BE2C (cell line): ENCODE results near the gene ABLIM1.
A peak's percentile ranks its signal among the peaks of the same experiment; 100 is the strongest.

Experiments used
- DNase-seq: peaks from one replicate; pipeline ENCODE4 v3.0.0-alpha.2; 2020
- H3K27me3 ChIP-seq: fragments of 250-450 bp; sonication (Bioruptor Pico); 2 replicates; pipeline ENCODE4 v1.5.1; 2020; ENCODE audit warnings: mild to moderate bottlenecking
- H3K36me3 ChIP-seq: fragments of 250-450 bp; sonication (Bioruptor Pico); 2 replicates; pipeline ENCODE4 v1.5.1; 2020; ENCODE audit warnings: mild to moderate bottlenecking
- H3K4me1 ChIP-seq: fragments of 250-450 bp; sonication (Bioruptor Pico); 2 replicates; pipeline ENCODE4 v1.5.1; 2020
- H3K4me3 ChIP-seq: 2 replicates; pipeline ENCODE4 v1.5.1; 2011; ENCODE audit warnings: low read depth, low read length
- H3K9me3 ChIP-seq: fragments of 250-450 bp; sonication (Bioruptor Pico); 2 replicates; pipeline ENCODE4 v1.5.1; 2020
- TF ChIP-seq, protein P1 (sequence below): IDR thresholded peaks from 2 replicates; pipeline ENCODE4 v1.5.1; 2012; ENCODE audit warnings: mild to moderate bottlenecking, low read depth, low read length

Gene ABLIM1

DNA sequence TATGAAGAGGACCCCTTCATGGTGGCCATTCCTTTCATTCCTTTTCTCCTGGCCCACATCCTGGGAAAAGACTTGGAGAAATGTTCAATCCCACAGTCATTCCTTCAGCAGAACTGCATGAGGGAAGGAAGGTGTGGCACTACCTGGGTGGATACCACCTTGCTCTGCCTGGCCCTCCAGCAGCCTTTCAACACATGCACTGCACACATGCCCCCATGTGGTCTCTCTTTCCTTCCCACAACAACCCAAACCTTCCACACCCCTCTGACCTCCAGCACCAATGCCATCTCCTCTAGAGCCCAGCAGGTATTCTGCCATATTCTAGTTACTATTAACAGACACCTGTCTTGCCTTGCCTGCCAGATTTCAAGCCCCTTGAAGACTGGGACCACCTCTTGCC, 213.3 kb downstream of the ABLIM1 start:
- no peak for DNase-seq
- H3K36me3 ChIP-seq, result peaks cover 21% of the 10 kb centered on the region
- no peak overlapping the region for H3K4me3 ChIP-seq
- H3K27me3 ChIP-seq, result no peaks in the 10 kb centered on the region
- H3K9me3 ChIP-seq, result no peaks in the 10 kb centered on the region
- H3K4me1 ChIP-seq, result no peaks in the 10 kb centered on the region
- TF ChIP-seq, protein P1, sequence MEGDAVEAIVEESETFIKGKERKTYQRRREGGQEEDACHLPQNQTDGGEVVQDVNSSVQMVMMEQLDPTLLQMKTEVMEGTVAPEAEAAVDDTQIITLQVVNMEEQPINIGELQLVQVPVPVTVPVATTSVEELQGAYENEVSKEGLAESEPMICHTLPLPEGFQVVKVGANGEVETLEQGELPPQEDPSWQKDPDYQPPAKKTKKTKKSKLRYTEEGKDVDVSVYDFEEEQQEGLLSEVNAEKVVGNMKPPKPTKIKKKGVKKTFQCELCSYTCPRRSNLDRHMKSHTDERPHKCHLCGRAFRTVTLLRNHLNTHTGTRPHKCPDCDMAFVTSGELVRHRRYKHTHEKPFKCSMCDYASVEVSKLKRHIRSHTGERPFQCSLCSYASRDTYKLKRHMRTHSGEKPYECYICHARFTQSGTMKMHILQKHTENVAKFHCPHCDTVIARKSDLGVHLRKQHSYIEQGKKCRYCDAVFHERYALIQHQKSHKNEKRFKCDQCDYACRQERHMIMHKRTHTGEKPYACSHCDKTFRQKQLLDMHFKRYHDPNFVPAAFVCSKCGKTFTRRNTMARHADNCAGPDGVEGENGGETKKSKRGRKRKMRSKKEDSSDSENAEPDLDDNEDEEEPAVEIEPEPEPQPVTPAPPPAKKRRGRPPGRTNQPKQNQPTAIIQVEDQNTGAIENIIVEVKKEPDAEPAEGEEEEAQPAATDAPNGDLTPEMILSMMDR, result no peak

DNA sequence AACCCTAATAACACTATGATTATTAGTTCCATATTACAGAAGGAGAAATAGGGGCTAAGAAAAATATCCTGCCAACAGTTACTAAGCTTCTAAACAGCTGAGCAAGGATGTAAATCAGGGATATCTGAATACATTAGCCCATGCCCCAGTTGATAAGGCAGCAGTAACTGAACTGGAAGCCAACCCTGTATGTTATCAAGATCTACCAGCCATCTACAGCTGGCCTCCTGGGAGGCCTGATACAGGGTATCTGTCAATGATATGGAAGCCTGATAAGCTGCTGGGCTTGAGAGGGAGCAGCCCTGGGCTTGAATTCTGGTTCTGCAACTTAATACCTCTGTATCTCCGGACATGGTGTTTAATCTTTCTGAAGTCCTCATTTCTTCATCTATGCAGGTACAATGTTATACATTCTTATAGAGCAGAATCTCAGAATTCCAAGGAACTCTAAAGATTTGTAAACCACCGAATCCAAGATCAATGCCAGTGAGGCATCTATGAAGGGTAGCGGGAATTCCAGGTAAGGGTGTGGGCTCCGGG, 215.9 kb downstream of the ABLIM1 start:
- no peaks in the 10 kb centered on the region for H3K9me3 ChIP-seq
- TF ChIP-seq, protein P1, result no peak

DNA sequence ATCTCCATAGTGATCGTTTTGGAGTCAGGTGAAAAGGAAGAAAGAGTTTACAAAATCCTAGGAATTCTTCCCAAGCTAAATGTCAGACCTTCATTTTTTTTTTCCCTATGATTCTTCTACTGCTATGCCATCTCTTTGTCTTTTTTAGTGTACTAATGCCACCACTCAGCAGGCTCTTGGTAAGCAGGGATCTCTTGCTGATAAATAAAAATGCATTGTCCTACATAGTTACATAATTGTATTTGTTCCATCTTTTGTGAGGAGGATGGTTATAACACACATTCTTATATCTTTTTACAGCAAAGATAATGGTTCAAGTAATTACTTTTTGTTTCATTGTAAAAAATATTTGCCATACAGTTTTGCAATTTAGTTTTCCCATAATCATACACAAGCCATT, 217.0 kb downstream of the ABLIM1 start:
- TF ChIP-seq, protein P1, result no peak
- Histone ChIP-seq H3K4me1 (no peaks in the 10 kb centered on the region), H3K9me3 (no peaks in the 10 kb centered on the region), H3K36me3 (peaks cover 40% of the 10 kb centered on the region), H3K27me3 (no peaks in the 10 kb centered on the region), H3K4me3 (no peak overlapping the region)
- DNase-seq, result no peak

More for the DNA sequence above, 215.9 kb downstream of the ABLIM1 start:
- no peaks in the 10 kb centered on the region for H3K4me1 ChIP-seq
- H3K27me3 ChIP-seq, result no peaks in the 10 kb centered on the region
- no peak overlapping the region for H3K4me3 ChIP-seq
- no peak for DNase-seq
- H3K36me3 ChIP-seq, result peaks cover 40% of the 10 kb centered on the region

DNA sequence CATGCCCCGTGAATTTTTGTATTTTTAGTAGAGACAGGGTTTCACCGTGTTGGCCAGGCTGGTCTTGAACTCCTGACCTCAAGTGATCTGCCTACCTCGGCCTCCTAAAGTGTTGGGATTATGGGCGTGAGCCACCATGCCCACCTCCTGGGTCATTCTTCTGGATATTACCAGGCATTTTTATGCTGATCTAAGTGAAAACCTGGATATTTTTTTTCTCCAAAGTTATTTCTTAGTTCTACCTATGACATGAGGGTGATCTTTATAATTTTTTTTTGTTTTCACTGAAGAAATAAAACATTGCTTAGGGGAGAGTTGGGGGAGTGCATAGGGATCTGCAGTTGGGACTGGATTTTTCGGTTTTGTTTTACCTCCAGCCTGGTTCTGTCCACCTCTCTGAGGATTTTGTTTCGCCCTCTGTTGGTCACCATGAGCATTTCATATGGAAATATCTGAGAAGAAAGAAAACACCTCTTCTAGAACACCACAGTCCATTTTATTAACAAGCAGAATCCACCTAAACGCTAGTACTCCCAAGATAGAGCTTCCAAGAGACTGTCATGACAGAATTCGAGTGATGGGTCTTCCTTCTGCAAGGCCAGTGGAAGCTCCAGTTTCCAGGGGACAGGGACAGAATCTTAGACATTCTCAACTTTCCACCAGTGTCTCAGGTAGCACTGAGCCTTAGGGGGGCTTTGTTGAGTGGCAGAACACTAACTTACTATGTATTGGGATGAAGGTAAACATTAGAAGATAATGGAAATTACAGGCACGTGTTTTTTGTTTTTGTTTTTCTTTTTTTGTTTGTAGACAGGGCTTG, 220.4 kb downstream of the ABLIM1 start:
- Histone ChIP-seq H3K9me3 (no peaks in the 10 kb centered on the region), H3K4me1 (no peaks in the 10 kb centered on the region), H3K36me3 (peaks cover 42% of the 10 kb centered on the region), H3K4me3 (no peak overlapping the region), H3K27me3 (no peaks in the 10 kb centered on the region)
- TF ChIP-seq, protein P1, result peak; percentile 42
- no peak for DNase-seq

DNA sequence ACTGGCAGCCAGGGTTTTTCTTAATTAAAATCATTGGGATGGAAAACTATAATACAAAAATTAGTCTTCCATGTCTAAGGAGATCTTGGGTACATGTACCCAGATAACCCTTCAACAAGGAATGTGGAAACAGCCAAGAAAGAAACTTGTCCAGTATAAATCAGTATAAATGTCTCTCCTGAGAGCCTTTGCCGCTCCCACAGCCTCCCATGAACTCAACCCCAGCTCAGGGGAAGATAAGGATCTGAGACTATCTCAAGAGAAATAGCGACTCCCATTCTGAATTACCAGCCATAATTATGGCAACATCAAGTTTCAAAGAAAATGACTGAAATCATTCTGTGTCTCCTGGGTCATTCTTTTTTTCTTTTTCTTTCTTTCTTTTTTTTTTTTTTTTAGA, 221.1 kb downstream of the ABLIM1 start:
- H3K36me3 ChIP-seq, result peaks cover 42% of the 10 kb centered on the region
- H3K9me3 ChIP-seq, result no peaks in the 10 kb centered on the region
- DNase-seq, result no peak
- no peaks in the 10 kb centered on the region for H3K27me3 ChIP-seq
- no peak overlapping the region for H3K4me3 ChIP-seq
- no peaks in the 10 kb centered on the region for H3K4me1 ChIP-seq
- TF ChIP-seq, protein P1, result no peak

DNA sequence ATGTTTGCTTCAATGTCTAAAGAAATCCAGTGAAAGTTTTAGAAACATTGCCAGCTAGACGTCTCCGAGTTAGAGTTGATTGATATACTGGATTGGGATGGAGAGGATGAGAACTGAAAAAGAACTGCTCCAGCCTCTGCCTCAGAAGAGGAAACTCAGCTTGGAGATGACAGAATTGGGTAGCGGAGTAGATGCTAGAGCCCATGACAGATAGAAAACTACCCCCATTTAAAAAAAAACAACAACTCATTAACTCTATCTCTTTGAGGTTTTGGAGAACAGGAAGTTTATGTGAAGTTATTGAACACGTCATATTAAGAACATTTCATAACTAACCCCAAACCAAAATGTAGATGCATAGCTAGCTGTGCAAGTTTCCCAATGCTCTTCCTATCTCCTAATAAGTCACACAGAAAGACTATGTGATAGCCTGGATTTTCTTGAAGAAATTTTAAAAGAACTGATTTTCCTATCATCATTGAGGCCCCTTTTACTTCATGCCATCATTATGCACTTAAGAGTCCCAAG, 225.4 kb downstream of the ABLIM1 start:
- H3K4me3 ChIP-seq, result no peak overlapping the region
- no peaks in the 10 kb centered on the region for H3K27me3 ChIP-seq
- peaks cover 14% of the 10 kb centered on the region for H3K36me3 ChIP-seq
- no peaks in the 10 kb centered on the region for H3K4me1 ChIP-seq
- TF ChIP-seq, protein P1, result no peak
- no peak for DNase-seq
- no peaks in the 10 kb centered on the region for H3K9me3 ChIP-seq
